ENCODE measurements around the gene DDX56. TPM values are rescaled to one million over a fixed set of nuclear protein-coding genes. Genes with fewer than 3 reads are reported as not detected.
A peak's percentile ranks its signal among the peaks of the same experiment; 100 is the strongest.
"Not testable (repeated sequence)": the region's sequence is repeated elsewhere in the genome, so short reads cannot be mapped to it uniquely, and the experiment has no call there.

DDX56 gene
- polyA plus RNA-seq, 10 donors, result 43.4 to 64.4 (median 48.4) TPM

DNA sequence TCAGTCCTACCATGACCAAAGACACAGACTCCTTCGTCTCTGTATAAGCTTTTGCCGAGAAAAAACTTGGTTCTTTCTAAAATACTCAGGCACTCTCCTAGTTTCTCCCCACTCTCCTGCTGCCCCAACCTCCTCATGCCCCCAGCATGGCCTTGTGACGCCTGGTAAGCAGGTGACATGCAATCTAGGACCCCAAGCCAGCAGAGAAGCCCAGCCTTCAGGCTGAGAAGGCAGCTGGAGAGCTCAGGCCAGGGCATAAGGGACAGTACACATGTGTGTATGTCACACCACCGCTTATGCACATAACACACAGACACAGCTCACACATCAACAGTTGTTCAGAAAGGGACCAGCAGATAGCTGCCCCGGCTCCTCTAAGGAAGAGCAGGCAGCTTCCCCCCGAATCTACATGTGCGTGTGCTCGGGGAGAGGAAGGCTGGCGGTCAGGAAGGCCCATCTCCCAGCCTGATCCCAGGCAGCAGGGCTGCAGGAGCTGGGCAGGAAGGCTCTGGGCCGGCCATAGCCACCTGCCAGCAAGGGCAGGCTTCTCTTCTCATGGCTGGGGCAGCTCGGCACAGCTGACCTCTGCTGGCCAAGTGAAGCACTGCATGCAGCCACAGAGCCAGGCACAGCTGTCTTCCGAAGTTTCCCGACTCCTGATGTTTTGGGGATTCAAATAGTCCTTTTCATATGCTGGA lies 8.5 kb downstream of the DDX56 start:
- DNase-seq, result peak in 1 of 3 donors; percentile 65

DNA sequence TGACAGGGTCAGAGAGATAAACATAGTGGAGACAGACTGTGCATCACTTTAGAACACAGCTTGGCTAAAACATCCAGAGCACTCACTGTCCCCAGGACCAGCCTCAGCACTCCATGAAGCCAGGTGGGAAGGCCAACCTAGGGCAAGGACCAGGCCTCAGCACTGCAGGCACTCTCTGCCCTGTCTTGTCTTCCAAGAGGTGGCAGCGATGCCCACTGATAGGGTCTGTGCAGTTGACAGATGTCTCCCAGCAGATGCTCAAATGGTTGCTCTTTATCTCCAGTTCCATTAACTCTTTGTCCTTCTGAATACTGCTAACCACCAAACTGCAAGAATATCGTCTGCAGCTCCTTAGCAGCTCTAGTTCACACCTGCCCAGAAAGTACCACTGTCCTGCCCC lies 9.1 kb downstream of the DDX56 start:
- no peak for DNase-seq

DNA sequence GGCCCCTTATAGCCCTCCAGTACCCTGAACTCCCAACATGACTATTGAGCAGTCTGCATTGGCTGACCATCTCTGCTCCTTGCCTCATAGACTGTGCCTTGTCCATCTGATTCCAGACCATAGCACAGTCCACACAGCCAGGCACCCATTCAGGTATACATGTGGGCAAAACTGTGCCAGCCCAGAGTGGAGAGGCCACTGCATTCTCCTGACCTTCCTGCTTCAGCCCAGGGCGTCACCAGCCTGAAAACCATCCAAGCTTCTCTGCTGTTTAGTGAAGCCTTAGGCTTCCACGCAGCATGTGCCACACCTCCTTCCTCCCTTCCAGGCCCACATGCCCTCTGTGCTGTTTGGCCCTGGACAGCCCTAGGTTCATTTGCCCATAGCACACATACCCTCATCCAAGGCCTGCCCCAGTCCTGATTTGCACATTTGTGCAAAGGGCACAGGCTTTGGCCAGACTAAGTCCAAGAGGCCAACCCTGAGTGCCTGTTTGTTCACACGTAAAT lies 10.5 kb downstream of the DDX56 start:
- DNase-seq, result no peak

DNA sequence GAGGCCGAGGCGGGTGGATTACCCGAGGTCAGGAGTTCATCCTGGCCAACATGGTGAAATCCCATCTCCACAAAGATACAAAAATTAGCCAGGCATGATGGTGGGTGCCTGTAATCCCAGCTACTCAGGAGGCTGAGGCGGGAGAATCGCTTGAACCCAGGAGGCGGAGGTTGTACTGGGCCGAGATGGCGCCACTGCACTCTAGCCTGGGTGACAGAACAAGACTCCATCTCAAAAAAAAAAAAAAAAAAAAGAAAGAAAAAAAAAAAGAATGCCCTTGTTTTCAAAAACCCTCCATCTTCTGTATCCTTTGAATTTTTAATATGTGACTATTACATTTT lies 11.1 kb downstream of the DDX56 start:
- DNase-seq, result not testable (repeated sequence)

DNA sequence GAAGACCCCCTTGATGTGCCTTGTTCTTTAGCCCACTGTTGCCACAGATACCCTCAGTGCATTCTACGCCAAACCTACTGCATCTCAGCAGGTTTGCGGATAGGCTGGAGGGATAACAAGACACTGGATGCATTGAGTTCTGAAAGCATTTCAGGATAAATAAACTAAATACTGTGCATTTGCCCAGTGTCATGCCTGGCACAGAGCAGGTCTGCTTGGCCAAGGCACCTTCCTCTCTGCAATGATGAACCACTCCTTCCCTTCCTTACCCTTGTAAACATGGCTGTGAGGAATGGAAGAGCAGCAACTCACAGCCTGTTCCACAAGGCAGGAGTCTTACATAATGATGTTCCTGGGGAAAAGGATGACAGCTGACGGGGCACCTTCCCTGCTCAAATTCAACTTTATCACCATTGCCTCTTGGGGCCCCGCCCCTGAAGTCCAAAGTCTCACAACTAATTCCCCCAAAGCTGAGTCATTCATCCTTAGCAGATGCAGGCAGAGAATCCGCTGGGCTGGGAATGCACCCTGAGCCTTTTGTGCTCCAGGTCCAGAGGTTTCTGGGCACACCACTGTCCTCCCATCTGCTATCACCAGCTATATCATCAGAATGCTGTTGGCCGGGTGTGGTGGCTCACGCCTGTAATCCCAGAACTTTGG lies 11.6 kb downstream of the DDX56 start:
- no peak for DNase-seq

DNA sequence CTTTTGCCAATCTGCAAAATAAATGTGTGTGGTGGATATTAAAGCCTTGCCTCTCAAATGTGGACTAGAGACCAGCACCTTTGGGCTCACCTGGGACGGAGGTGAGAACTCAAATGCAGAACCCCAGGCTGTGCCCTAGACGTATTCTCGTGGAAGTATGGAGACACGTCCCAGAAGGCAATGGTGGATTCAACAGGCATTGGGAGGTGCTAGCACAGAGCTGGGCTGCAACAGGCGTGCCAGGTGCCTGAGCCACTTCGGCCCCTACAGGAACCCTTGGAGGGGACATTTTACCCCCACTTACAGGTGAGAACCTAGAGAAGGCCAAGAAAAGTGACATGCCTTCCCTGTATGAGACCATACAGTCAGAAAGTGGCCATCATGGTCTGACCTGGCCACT lies 12.2 kb downstream of the DDX56 start:
- DNase-seq, result no peak

DNA sequence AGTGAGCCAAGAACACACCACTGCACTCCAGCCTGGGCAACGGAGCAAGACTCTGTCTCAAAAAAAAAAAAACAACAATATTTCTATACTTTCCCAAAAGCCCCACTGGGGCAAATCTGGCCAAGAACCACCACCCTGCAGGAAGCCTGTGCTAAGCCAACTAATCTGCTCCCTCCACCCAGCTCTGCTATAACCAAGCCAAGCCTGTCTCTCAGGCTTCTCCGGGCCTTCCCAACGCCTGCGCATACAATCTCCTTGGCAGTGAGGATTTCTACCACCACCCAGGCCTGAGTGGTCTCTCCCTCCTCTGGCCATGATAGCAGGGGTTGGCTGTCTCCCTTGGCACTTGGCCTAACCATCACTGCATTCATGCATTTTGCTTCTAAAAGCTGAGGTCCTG lies 14.2 kb downstream of the DDX56 start:
- DNase-seq, result no peak

DNA sequence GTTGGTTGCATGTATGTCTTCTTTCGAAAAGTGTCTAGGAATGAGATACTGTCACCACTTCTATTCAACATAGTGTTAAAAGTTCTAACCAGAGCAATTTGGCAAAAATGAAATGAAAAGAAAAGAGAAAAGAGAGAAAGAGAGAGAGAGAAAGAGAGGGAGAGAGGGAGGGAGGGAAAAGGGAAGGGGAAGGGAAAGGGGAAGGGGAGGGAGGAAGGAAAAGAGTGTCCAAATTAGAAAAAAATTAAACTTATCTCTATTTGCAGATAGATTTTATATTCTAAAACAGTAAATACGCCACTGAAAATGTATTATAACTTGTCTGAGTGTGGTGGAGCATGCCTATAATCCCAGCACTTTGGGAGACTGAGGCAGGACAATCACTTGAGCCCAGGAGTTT lies 16.2 kb downstream of the DDX56 start:
- no peak for DNase-seq

DNA sequence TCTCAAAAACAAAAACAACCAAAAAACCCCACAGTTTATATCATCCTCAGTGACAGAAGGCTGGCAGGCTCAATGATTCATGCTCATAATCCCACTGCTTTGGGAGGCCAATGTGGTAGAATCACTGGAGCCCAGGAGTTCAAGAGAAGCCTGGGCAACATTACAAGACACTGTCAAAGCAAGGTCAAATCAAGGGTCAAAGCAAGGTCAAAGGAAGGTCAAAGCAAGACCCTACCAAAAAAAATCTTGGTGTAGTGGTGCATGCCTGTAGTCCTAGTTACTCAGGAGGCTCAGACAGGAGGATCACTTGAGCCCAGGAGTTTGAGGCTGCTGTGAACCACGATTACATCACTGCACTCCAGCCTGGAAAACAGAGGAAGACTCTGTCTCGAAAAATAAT lies 18.4 kb downstream of the DDX56 start:
- no peak for DNase-seq

DNA sequence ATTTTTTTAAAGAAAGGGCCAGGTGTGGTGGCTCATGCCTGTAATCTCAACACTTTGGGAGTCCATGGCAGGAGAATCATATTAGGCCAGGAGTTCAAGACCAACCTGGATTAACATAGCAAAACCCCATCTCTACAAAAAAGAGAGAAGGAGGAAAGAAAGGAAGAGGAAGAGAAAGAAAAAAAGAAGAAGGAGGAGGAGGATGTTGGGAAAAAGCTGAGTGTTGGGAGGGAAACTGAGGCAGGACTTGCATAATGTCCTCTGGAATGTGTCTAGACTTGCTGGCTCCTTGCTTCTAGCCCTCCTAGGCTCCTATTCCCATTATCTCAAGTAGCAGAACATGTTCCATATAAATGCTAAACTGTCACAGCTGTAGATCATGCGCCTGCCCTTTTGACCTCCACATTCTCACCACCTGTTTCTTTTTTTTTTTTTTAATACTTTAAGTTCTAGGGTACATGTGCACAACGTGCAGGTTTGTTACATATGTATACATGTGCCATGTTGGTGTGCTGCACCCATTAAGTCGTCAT lies 21.2 kb downstream of the DDX56 start:
- DNase-seq, result not testable (repeated sequence)

DNA sequence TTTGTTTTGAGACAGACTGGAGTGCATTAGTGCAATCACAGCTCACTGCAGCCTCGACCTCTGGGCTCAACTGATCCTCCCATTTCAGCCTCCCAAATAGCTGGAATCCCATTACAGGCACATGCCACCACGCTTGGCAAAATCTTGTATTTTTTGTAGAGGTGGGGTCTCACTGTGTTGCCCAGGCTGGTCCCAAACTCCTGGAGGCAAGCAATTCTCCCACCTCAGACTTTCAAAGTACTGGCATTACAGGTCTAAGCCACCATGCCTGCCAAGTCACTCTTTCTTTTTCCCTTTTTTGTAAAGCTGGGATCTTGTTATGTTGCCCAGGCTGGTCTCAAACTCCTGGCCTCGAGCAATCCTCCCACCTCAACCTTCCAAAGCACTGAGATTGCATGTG lies 24.3 kb downstream of the DDX56 start:
- no peak for DNase-seq

DNA sequence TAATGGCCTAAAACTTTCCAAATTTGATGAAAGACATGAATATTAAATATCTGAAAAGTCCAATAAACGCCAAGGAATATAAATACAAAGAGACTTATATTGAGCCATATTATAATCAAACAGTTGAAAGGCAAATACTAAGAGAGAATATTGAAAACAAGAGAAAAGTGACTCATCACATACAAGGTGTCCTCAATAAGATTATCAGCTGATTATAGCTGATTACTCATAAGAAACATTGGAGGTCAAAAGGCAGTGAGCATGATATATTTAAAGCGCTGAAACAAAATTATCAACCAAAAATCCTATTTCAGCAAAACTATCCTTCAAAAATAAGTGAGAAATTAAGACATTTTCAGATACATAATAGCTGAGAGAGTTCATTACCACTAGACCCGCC lies 24.8 kb downstream of the DDX56 start:
- no peak for DNase-seq

DNA sequence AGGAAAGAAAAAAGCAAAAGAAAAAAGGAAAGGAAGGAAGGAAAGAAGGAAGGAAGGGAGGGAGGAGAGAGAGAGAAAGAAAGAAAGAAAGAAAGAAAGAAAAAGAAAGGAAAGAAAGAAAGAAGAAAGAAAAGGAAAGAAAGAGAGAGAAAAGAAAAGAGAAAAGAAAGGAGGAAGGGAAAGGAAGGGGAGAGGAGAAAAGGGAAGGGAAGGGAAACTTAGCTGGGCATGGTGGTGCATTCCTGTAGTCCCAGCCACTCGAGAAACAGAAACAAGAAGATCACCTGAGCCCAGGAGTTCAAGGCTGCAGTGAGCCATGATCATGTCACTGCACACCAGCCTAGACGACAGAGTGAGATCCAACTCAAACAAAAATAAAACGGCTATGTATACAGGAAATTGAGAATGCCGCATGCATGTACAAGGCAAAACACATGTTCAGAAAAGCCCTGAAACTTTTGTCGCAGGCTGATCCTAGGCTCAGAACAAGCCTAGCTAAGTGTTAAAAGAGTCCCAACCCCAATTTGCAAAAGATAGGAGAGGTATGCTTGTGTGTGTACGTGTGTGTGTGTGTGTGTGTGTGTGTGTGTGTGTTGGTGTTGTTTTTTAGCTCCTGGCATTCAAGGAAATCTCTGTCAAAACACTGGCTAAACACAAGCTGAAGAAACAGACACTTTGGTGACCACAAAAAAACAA lies 26.0 kb downstream of the DDX56 start:
- no peak for DNase-seq

DNA sequence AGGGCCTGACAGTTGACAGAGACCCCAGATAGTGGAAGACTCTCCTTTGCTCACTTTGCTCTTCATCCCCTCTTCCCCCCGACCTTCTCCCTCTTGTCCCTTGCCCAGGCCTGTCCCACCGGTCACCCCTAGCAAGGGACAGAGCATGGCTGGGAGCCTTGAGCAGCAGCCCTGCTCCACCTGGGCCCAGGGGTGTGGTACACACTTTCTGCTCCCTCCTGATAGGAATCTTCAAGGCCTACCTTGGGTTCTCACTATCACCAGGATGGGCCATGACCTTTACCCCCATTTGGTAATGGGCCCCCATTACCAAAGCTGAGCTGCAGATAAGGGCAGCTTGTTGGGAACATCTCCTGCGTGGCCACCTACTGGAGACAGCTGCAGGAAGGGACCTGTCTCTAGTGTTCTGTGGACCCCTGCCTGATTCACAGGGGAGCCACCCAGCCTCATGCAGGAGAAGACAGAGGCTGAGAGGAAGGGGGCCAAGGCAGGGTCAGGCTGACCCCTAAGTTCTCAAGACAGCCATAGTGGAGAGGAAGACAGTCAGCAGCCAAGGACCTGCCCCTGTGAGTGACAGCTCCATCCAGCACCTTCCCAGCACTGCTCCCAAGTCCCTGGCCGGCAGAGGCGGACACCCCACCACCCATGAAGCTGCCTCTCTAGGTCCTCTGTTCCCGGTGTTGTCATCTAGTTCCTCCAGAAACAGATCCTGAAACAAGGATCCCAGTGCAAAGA lies 31.7 kb downstream of the DDX56 start:
- no peak for DNase-seq

DNA sequence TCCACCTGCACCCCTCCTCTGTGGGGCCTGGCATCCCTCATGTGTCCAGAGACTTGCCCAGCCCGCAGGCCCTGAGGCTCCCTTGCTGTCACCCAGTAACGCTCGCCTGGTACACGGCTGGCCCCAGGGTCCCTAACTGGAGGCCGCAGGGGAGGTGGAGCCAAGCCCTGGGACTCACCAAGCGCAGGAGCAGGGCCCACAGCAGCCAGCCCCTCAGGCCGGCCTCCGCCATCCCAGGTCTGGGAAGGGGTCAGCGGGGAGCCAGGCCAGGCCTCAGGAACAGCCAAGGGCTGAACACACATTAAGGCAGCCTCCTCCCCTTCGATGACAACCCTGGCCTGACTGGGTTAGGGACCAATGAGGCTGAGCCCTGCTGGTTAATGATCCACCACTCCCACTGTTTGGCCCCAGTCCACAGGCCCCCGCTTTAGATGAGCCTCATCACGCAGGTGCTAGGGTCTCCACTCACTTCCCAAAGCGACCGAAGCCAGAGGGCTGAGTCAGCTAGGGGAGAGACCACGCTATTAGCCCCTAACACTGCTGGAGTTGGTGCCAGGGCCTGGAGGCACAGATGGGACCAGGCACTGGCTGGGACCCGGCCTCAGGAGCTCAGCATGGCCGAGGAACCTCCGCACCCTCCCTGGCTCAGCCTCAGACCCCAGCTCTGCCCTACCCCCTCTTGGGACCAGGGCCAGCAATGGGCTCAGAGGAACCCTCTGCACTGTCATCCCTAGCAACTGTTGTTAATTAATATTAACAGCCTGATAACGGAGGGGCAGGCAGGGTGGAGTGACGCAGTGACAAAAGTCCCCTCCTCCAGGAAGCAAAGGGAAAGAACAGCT lies 32.5 kb downstream of the DDX56 start, which contains the start of gene NPC1L1:
Gene NPC1L1, minus strand, starts transcription at position 303 of the 842 bp plus-strand sequence. Its CDS starts 71 bp downstream, at position 232.
- no peak for DNase-seq

DNA sequence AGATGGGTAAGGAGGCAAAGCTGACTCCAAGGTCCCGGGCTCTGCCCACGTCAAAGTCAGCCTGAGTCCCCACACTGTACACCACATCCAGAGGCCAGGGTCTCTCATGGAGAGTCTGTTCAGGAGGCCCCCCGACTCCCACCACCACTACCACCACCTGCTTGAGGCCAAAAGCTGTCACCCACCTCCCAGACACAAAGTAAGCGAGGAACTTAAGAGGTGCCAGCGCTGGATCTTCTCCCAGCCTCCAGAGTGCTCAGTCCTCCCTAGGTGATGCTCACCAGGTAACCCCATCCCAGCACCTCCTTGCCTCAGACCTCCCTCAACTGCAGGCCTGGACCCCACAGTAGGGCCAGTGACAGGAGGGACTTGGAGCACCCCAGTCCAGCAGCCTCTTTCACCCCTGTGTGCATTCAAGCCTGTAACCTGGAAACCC lies 33.1 kb downstream of the DDX56 start:
- DNase-seq, result no peak

DNA sequence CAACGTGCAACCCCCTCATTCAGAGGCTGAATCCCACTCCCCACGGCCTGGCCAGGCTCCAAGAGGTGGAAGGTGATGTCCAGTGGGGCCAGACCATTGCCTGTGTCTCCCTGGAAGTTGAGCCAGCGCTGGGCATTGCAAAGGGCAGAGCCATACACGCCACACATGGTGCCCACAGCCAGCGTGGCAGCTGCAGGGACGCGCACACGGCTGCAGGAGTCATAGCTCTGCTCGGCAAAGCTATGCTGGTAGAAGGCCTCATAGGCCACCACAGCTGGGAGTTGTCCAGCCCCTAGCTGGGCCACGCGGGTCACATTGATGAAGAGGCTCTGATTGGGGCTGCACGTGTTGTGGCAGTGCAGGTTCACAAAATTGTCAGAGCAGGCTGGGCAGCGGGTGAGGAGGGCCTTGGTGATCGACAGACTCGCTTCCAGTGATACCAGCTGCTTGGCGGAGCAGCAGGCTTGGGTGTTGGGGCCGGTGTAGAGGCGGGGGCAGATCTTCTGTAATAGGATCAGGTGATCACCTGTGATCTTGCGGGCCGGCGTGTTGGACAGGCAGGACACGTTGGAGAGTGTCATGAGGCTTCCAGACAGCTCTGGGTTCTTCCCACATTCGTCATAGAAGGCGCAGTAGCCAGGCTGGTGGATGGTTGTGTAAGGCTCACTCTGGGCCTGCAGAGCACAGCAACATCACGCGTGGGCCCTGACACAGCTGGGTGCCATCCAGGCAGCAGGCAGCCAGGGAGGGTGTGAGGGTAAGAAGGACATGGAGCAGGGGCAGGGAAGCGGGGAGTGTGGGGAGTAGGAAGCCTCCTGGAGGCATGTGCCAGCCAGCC lies 33.8 kb downstream of the DDX56 start:
- no peak for DNase-seq

DNA sequence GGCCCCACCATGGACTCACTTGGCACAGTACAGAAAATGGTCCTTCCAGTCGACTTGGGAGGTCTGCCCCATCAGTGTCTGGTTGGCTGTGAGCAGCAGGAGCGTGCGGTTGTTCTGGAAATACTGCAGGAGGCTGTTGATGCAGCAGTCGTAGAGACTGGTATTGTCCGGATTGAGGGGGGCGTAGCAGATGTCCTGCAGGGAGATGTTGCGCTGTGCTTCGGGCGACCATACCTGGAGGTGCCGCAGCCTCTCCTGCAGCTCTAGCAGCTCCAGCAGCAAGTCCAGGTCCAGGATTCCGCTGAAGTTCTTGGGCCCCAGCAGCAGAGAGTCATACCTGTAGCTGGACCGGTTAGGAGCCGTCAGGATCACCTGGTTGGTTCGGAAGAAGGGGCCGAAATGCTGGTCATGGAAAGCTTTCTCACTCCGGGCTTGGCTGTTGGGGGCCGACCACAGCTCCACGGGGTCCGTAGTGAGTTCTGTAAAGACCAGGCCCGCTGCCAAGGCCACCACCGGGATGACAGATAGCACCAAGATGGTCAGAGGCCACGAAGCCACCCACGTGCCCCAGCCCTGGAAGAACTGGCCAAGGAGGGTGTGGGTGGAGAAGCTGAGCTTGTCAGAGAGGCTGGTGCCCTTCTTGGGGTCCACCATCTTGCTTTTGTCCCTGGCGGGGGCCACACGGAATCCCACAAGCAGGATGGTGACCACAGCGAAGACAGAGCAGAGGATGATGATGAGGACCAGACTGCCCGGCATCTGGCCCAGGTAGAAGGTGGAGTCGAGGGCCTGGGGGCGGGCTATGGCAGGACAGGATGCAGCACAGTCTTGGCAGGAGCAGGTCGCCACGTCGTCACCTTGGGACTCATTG lies 34.7 kb downstream of the DDX56 start:
- DNase-seq, result no peak

Data from muscle of back (tissue), 11 donors.